HepG2 (cell line): ENCODE measurements around the gene PLPPR3. TPM values are rescaled to one million over a fixed set of nuclear protein-coding genes. Genes with fewer than 3 reads are reported as not detected.
A peak's percentile ranks its signal among the peaks of the same experiment; 100 is the strongest.

Source experiments
- ATAC-seq: fragments of 200-7000 bp; cut with Tn5 transposase; 3 replicates; pipeline ENCODE4 v1.9.1; 2020; ENCODE audit warnings: mild to moderate bottlenecking, moderate library complexity
- BruUV-seq: library from RNA; stranded (reverse); fragments of 400-500 nt; replicated peaks from 2 replicates; lab custom pipeline; 2021; lab: Mats Ljungman, UMichigan
- CTCF ChIA-PET: fragments of 300-600 bp; formaldehyde crosslinking; extraction: SDS; loops from one replicate; lab custom pipeline; 2021; ENCODE audit warnings: low total read pairs, inconsistent platforms, low intra/inter-chr PET ratio; lab: Yijun Ruan, JAX
- POLR2A ChIA-PET: fragments of 350-600 bp; sonication (Branson Sonifier 250); formaldehyde crosslinking; loops from one replicate; lab custom pipeline; 2020; ENCODE audit warnings: antibody characterized with exemption, inconsistent platforms; lab: Yijun Ruan, JAX
- DNase-seq: peaks from one replicate; pipeline ENCODE4 v3.0.0-alpha.2; 2015; ENCODE audit warnings: low spot score
- FAIRE-seq: peaks from 3 replicates; lab custom pipeline; 2011; peaks lifted over from hg19 to GRCh38; lab: Jason Lieb, UNC
- H2AFZ ChIP-seq: one replicate; pipeline ENCODE4 v1.6.1; 2011; ENCODE audit warnings: low read length, inconsistent platforms
- H3K27ac ChIP-seq: fragments of 300-600 bp; 3 replicates; pipeline ENCODE4 v1.8.0; 2011; ENCODE audit warnings: mixed run types, mild to moderate bottlenecking, mixed read lengths, low read length, inconsistent platforms; ENCODE audit not compliant: insufficient read depth; ENCODE audit errors: extremely low read length
- H3K27me3 ChIP-seq, 2 experiments: fragments of 200-600 bp in 1 of 2; 2 replicates in 1 of 2; 3 replicates in 1 of 2; pipeline versions ENCODE4 v1.6.0 to v1.8.0; 2011; ENCODE audit warnings: low read length in 2 of 2, mild to moderate bottlenecking in 2 of 2, moderate library complexity in 2 of 2, inconsistent platforms in 1 of 2; ENCODE audit not compliant: insufficient read depth in 2 of 2, control insufficient read depth in 1 of 2
- H3K36me3 ChIP-seq, 2 experiments: fragments of 200-600 bp in 1 of 2; replicated peaks in 1 of 2; 2 replicates in 1 of 2; 3 replicates in 1 of 2; pipeline versions ENCODE4 v1.5.1 to v1.8.0; 2011; ENCODE audit warnings: low read length in 2 of 2, inconsistent platforms in 1 of 2; ENCODE audit not compliant: insufficient read depth in 2 of 2, control insufficient read depth in 1 of 2
- H3K4me1 ChIP-seq: 2 replicates; pipeline ENCODE4 v1.5.1; 2012; ENCODE audit warnings: low read length, inconsistent platforms; ENCODE audit not compliant: insufficient read depth
- H3K4me2 ChIP-seq: 2 replicates; pipeline ENCODE4 v1.6.0; 2011; ENCODE audit warnings: low read depth, low read length, inconsistent platforms
- H3K4me3 ChIP-seq, 3 experiments: fragments of 200-600 bp in 1 of 3; sonication (generic), shearing (Covaris generic) in 1 of 3; replicated peaks in 1 of 3; 2 replicates each; pipeline ENCODE4 v1.5.1; 2011 to 2016; ENCODE audit warnings: low read length in 3 of 3, inconsistent platforms in 2 of 3, low read depth in 2 of 3, mild to moderate bottlenecking in 2 of 3, control low read depth in 1 of 3, mixed read lengths in 1 of 3; ENCODE audit not compliant: insufficient read depth in 1 of 3
- H3K79me2 ChIP-seq: one replicate; pipeline ENCODE4 v1.6.1; 2011; ENCODE audit warnings: low read length, inconsistent platforms; ENCODE audit not compliant: insufficient read depth
- H3K9ac ChIP-seq: 2 replicates; pipeline ENCODE4 v1.6.0; 2011; ENCODE audit warnings: mild to moderate bottlenecking, low read depth, low read length, inconsistent platforms; ENCODE audit not compliant: insufficient read depth
- H3K9me3 ChIP-seq: 2 replicates; pipeline ENCODE4 v1.5.1; 2012; ENCODE audit warnings: mild to moderate bottlenecking, low read length
- H4K20me1 ChIP-seq: 2 replicates; pipeline ENCODE4 v1.6.0; 2011; ENCODE audit warnings: inconsistent platforms, mild to moderate bottlenecking, low read length, moderate library complexity; ENCODE audit not compliant: insufficient read depth
- AKNA ChIP-seq: sonication (generic); formaldehyde crosslinking; IDR thresholded peaks from 2 replicates; pipeline ENCODE4 v1.4.0; 2020; ENCODE audit warnings: missing genetic modification reagents, borderline replicate concordance
- FOSL2 ChIP-seq: sonication (generic); formaldehyde crosslinking; IDR thresholded peaks from 2 replicates; pipeline ENCODE4 v1.4.0; 2020; ENCODE audit warnings: missing genetic modification reagents
- FOXP1 ChIP-seq, 2 experiments: fragments of 450-650 bp in 1 of 2; IDR thresholded peaks; 2 replicates each; pipeline ENCODE4 v1.6.1; 2017 to 2018; ENCODE audit warnings: antibody characterized with exemption in 1 of 2
- KDM1A ChIP-seq: IDR thresholded peaks from 2 replicates; pipeline ENCODE4 v1.6.1; 2016; ENCODE audit warnings: missing compliant biosample characterization
- MAX ChIP-seq: IDR thresholded peaks from 2 replicates; pipeline ENCODE4 v1.6.1; 2012; ENCODE audit warnings: inconsistent platforms
- MYC ChIP-seq: sonication (generic); formaldehyde crosslinking; IDR thresholded peaks from 2 replicates; pipeline ENCODE4 v1.9.0; 2021; ENCODE audit warnings: missing genetic modification reagents, borderline replicate concordance
- NFE2 ChIP-seq: sonication (generic); formaldehyde crosslinking; IDR thresholded peaks from 2 replicates; pipeline ENCODE4 v1.4.0; 2020; ENCODE audit warnings: missing genetic modification reagents
- NFE2L2 ChIP-seq: fragments of 150-350 bp; IDR thresholded peaks from 2 replicates; pipeline ENCODE4 v1.6.1; 2014; ENCODE audit warnings: low read length
- PHF20 ChIP-seq: sonication (generic); formaldehyde crosslinking; IDR thresholded peaks from 2 replicates; pipeline ENCODE4 v1.5.0; 2020; ENCODE audit warnings: mild to moderate bottlenecking, missing genetic modification reagents
- RFX1 ChIP-seq: fragments of 450-650 bp; IDR thresholded peaks from 2 replicates; pipeline ENCODE4 v1.6.1; 2017
- SALL2 ChIP-seq: sonication (generic); formaldehyde crosslinking; IDR thresholded peaks from 2 replicates; pipeline ENCODE4 v1.8.1; 2023; ENCODE audit warnings: mild to moderate bottlenecking, missing genetic modification reagents, inconsistent platforms
- TFAP4 ChIP-seq: sonication (generic); IDR thresholded peaks from 2 replicates; pipeline ENCODE4 v1.6.1; 2016; ENCODE audit warnings: low read depth, borderline replicate concordance
- TFE3 ChIP-seq: IDR thresholded peaks from 2 replicates; pipeline ENCODE4 v1.6.1; 2016
- ZNF282 ChIP-seq: fragments of 450-650 bp; IDR thresholded peaks from 2 replicates; pipeline ENCODE4 v1.6.1; 2018; ENCODE audit not compliant: partially characterized antibody
- ZNF556 ChIP-seq: sonication (generic); formaldehyde crosslinking; IDR thresholded peaks from 2 replicates; pipeline ENCODE4 v1.4.0; 2020; ENCODE audit warnings: mild to moderate bottlenecking, missing genetic modification reagents, borderline replicate concordance
- ZNF737 ChIP-seq: sonication (generic); formaldehyde crosslinking; IDR thresholded peaks from 2 replicates; pipeline ENCODE4 v1.5.0; 2020; ENCODE audit warnings: missing genetic modification reagents, mild to moderate bottlenecking, borderline replicate concordance
- ZNF775 ChIP-seq: sonication (generic); formaldehyde crosslinking; IDR thresholded peaks from 2 replicates; pipeline ENCODE4 v1.4.0; 2020; ENCODE audit warnings: missing genetic modification reagents, mild to moderate bottlenecking, moderate library complexity, borderline replicate concordance
- ZSCAN29 ChIP-seq: sonication (generic); formaldehyde crosslinking; conservative IDR thresholded peaks from 2 replicates; pipeline ENCODE4 v1.4.0; 2020; ENCODE audit warnings: mild to moderate bottlenecking, missing genetic modification reagents
- WGBS: methylation state at CpG from one replicate; pipeline ENCODE4 v1.1.6; 2017; ENCODE audit warnings: low lambda C conversion rate; 5-methylcytosine and 5-hydroxymethylcytosine counted together
- in situ Hi-C: cut with HindIII; loops from 2 replicates; pipeline ENCODE4 v1.10.0; 2017; ENCODE audit warnings: low pct_unique_long_range_greater_than_20kb; ENCODE audit not compliant: extremely low pct_ligation_motif_present
- intact Hi-C: fragments of 100-400 bp; cut with micrococcal nuclease; formaldehyde crosslinking; loops from one replicate; pipeline ENCODE4 v1.10.0; 2022; ENCODE audit not compliant: unreplicated experiment
- polyA plus RNA-seq, 8 experiments: library from polyadenylated mRNA; depleted of rRNA in 3 of 8; stranded (reverse) in 7 of 8; unstranded in 1 of 8; fragments of >200 nt; fragmentation: Illumina TruSeq in 4 of 8; extraction: Trizol in 4 of 8; gene quantifications; 2 replicates each; pipeline versions ENCODE4 v1.2.1 to v1.2.3, GENCODE V29; 2011 to 2016; ENCODE audit warnings: low read depth in 4 of 8, missing spikeins in 1 of 8, mixed read lengths in 1 of 8; ENCODE audit not compliant: insufficient read depth in 1 of 8
- total RNA-seq, 5 experiments: library from RNA; depleted of rRNA; stranded (reverse); fragments of >200 nt; fragmentation: Illumina TruSeq; extraction: Trizol; gene quantifications; 2 replicates each; pipeline ENCODE4 v1.2.3, GENCODE V29; 2016; ENCODE audit warnings: low read depth in 1 of 5

PLPPR3 gene
- total and polyA plus RNA-seq, 2 of the 13 experiments (the other 11 are each of a cell fraction or from before 2014, with no cell fraction given): 0.07 to 0.16 TPM

GRCh38 chr19:789701-790060, 32.1 kb downstream of the PLPPR3 start:
- Histone ChIP-seq H3K4me1 (peaks cover 61% of the 10 kb centered on the region), H4K20me1 (no peaks in the 10 kb centered on the region), H3K36me3 (no peaks in the 10 kb centered on the region), H3K79me2 (no peaks in the 10 kb centered on the region), H3K27ac (peak overlapping the region; percentile 89), H3K9me3 (no peaks in the 10 kb centered on the region), H3K9ac (peak overlapping the region; percentile 68), H3K4me2 (peak overlapping the region; percentile 83), H2AFZ (no peak overlapping the region), H3K27me3 (no peaks in the 10 kb centered on the region), H3K4me3 (peak overlapping the region; percentile 51 to 68 (median 61))
- no peak for DNase-seq
- POLR2A ChIA-PET: interaction anchor here (0.8 to 2.5 kb wide), 7 partner anchors 9 to 266 kb away, joined by 3 to 16 read pairs (median 3); no protein-coding TSS in a partner anchor
- peak; percentile 64 for ATAC-seq
- in situ Hi-C loops (no loop called here), intact Hi-C loops (loop anchor here (10.0 kb wide), 1 partner anchor 205 kb away; no protein-coding TSS in a partner anchor)
- FAIRE-seq: peak; percentile 81
- no TSS peak for BruUV-seq
- CTCF ChIA-PET: interaction anchor here (2.1 kb wide), 1 partner anchor 19 kb away, joined by 9 read pairs; no protein-coding TSS in a partner anchor
- 1% methylated on average over 9 of the region's 9 CpGs for WGBS
- TF ChIP-seq FOSL2 (CRISPR knock-in tag) (peak; percentile 10; the same call in 1 of the 2 replicates), NFE2 (peak; percentile 80; the same call in 1 of the 2 replicates), ZSCAN29 (0 out of 2 replicates have a peak, but pooled peaks have one; percentile 6), NFE2L2 (peak; percentile 94), ZNF737 (no peak), MAX (peak; percentile 28; the same call in 1 of the 2 replicates), ZNF556 (CRISPR knock-in tag) (peak; percentile 45; the same call in 1 of the 2 replicates), ZNF282 (no peak), TFAP4 (peak; percentile 77), TFE3 (CRISPR knock-in tag) (0 out of 2 replicates have a peak, but pooled peaks have one; percentile 56), PHF20 (CRISPR knock-in tag) (0 out of 2 replicates have a peak, but pooled peaks have one; percentile 2), FOXP1 (IDR thresholded peaks at IDR 0.05) (peak; percentile 69; the same call in 1 of the 2 replicates), FOXP1 (CRISPR knock-in tag; IDR thresholded peaks at IDR 0.05) (peak; percentile 91), KDM1A (peak; percentile 76), AKNA (CRISPR knock-in tag) (no peak), SALL2 (CRISPR knock-in tag) (0 out of 2 replicates have a peak, but pooled peaks have one; percentile 34), ZNF775 (CRISPR knock-in tag) (peak; percentile 81; the same call in 1 of the 2 replicates), RFX1 (peak; percentile 66), MYC (CRISPR knock-in tag) (no peak)
